ENCODE measurements around the gene LENG9. TPM values are rescaled to one million over a fixed set of nuclear protein-coding genes. Genes with fewer than 3 reads are reported as not detected.

LENG9 gene
- total RNA-seq, 2 experiments from 2014 or later: 4.3 to 5.5 TPM

DNA sequence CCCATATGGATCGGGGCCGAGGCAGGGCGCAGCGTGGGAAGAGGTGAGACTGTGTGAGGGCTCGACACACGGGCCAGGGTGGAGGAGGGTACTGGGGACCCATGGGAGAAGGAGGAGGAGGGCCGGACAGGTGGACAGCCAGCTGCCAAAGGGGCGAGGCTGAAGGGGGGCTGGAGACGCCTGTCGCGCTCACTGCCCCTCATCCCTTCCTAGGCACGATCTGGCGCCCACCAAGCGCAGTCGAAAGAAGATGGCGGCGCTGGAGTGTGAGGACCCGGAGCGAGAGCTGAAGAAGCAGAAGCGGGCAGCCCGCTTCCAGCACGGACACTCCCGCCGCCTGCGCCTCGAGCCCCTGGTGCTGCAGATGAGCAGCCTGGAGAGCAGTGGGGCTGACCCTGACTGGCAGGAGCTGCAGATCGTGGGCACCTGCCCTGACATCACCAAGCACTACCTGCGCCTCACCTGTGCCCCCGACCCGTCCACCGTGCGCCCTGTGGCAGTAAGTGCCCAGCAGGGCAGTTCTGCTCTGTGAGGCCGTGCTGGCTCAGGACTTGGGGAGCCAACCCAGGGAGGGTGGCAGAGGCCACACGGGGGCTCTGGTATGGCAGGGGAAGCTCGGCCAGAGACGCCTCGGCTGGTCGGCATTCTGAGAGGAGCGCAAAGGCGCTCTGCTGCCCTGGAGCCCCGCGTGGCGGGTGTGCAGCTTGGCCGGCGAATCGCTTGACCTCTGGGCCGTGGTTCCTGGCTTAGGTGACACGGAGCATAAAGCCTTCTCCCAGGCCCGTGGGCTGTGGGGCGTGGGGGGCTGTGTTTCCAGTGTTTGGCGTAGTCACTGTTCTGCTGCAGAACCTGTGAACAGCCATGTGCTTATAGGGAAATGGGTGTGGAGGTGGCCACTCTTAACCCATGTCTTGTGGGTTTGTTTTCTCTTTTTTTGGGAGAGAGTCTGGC is 6.9 kb downstream of the LENG9 start:
- H3K36me3 Mint-ChIP-seq (ENCODE audit: low read depth): peaks cover 68% of the 10 kb centered on the region

GRCh38 chr19:54455786-54456422 is 7.7 kb downstream of the LENG9 start:
- no peaks in the 10 kb centered on the region for H3K27me3 Mint-ChIP-seq
- no peak overlapping the region for H3K27ac Mint-ChIP-seq
- H3K4me3 Mint-ChIP-seq: no peak overlapping the region
- intact Hi-C loops (cut with micrococcal nuclease): no loop called here
- DNase-seq: no peak
- ChIA-PET CTCF (no interaction called here), POLR2A (interaction anchor here (1.4 kb wide), 1 partner anchor 17 kb away, joined by 4 read pairs; no protein-coding TSS in a partner anchor)
- peaks cover 29% of the 10 kb centered on the region for H3K4me1 Mint-ChIP-seq (ENCODE audit: low read depth)
- H3K36me3 Mint-ChIP-seq (ENCODE audit: low read depth): peaks cover 70% of the 10 kb centered on the region
- no peak for TF ChIP-seq CTCF (IDR thresholded peaks at IDR 0.05)
- no peak for ATAC-seq
- no peaks in the 10 kb centered on the region for H3K9me3 Mint-ChIP-seq

More for the DNA sequence above, 6.9 kb downstream of the LENG9 start:
- Mint-ChIP-seq H3K4me3 (no peak overlapping the region), H3K27me3 (no peaks in the 10 kb centered on the region), H3K27ac (no peak overlapping the region), H3K4me1 (ENCODE audit: low read depth) (peaks cover 25% of the 10 kb centered on the region), H3K9me3 (no peaks in the 10 kb centered on the region)
- TF ChIP-seq CTCF (IDR thresholded peaks at IDR 0.05): no peak
- DNase-seq: no peak
- ATAC-seq: no peak
- ChIA-PET CTCF (no interaction called here), POLR2A (interaction anchor here (0.7 kb wide), 1 partner anchor 8 kb away, joined by 3 read pairs; no protein-coding TSS in a partner anchor)
- intact Hi-C loops (cut with micrococcal nuclease): no loop called here

- ATAC-seq (no peak), DNase-seq (no peak)
- no peak overlapping the region for H3K4me3 Mint-ChIP-seq
- no peaks in the 10 kb centered on the region for H3K27me3 Mint-ChIP-seq
- peaks cover 75% of the 10 kb centered on the region for H3K36me3 Mint-ChIP-seq (ENCODE audit: low read depth)
- intact Hi-C loops (cut with micrococcal nuclease): no loop called here
- ChIA-PET CTCF (no interaction called here), POLR2A (interaction anchor here (0.6 to 2.8 kb wide), 4 partner anchors 7 to 262 kb away, joined by 4 to 15 read pairs (median 4); partner anchors contain the start of gene LENG9)
- peaks cover 34% of the 10 kb centered on the region for H3K4me1 Mint-ChIP-seq (ENCODE audit: low read depth)
- no peak for TF ChIP-seq CTCF (IDR thresholded peaks at IDR 0.05)
- H3K9me3 Mint-ChIP-seq: no peaks in the 10 kb centered on the region
- no peak overlapping the region for H3K27ac Mint-ChIP-seq
Observed at GRCh38 chr19:54454781-54455675, 8.6 kb downstream of the LENG9 start.

DNA sequence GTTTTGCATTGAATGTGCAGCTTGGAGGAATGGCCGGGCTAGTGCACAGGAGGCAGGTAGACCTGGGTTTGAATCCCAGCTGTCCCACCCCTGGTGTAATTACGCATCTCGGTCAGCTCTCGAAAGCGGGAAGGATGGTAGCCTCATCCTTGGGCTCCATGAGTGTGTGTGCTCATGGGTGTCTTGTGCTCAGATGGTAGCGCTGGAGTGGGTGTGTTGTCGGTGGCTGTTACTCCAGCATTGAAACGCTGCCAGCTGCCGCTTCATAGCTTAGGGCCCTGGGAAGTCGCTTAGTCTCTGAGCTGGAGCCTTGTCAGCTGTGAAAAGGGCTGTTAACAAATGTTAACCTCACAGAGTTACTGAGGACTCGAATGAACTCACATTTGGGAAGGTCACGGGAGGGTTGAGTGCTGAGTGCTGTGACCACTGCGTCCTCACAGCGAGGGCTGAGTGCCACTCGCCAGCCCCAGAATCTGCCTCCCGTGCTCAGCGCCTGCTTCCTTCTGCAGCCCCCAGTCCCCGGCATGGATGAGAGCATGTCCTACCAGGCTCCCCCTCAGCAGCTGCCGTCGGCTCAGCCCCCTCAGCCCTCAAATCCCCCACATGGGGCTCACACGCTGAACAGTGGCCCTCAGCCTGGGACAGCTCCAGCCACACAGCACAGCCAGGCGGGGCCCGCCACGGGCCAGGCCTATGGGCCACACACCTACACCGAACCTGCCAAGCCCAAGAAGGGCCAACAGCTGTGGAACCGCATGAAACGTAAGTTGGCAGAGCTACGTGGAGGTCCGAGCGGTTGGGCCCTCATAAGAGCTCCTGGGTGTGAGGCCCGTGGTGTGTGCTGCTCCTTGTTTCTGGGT is 9.4 kb downstream of the LENG9 start:
- no peaks in the 10 kb centered on the region for H3K9me3 Mint-ChIP-seq
- peaks cover 30% of the 10 kb centered on the region for H3K4me1 Mint-ChIP-seq (ENCODE audit: low read depth)
- DNase-seq: no peak
- no peak for ATAC-seq
- H3K36me3 Mint-ChIP-seq (ENCODE audit: low read depth): peaks cover 76% of the 10 kb centered on the region
- no peaks in the 10 kb centered on the region for H3K27me3 Mint-ChIP-seq
- no peak overlapping the region for H3K4me3 Mint-ChIP-seq
- ChIA-PET POLR2A (interaction anchor here (0.7 to 2.8 kb wide), 3 partner anchors 8 to 15 kb away, joined by 3 to 15 read pairs (median 4); partner anchors contain the start of gene LENG9), CTCF (no interaction called here)
- no peak overlapping the region for H3K27ac Mint-ChIP-seq
- intact Hi-C loops (cut with micrococcal nuclease): no loop called here
- no peak for TF ChIP-seq CTCF (IDR thresholded peaks at IDR 0.05)

Data from activated CD8-positive, alpha-beta T cell treated with anti-CD3 and anti-CD28 coated beads for 36 hours (primary cell).